PC-9 (cell line): ENCODE results near the gene TRAM2.

Source experiments
- CTCF ChIP-seq: fragments of 200-600 bp; sonication (generic); conservative IDR thresholded peaks from 2 replicates; pipeline ENCODE4 v1.6.1; 2017; ENCODE audit warnings: mixed run types, antibody characterized with exemption, mild to moderate bottlenecking, moderate library complexity
- EZH2 ChIP-seq: fragments of 200-600 bp; sonication (generic); IDR thresholded peaks from 2 replicates; pipeline ENCODE4 v1.8.0; 2017; ENCODE audit warnings: antibody characterized with exemption, low read depth

DNA sequence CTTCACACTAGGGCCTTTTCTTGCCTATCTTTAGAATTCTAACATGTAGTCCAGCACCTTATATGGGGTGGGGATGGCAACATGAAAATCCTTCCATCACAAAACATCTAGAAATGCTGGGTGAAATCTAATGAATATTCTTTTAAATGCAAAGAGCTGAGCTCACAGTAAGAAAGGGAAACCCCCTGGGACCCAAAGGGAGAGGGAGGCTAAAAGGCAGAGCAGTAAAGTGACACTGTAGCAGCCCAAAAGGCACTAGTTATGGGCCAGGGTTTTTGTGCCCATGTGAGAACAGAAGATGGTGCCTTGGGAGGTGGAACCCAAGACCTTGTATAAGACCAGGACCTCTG lies 66.7 kb downstream of the TRAM2 start:
- no peak for TF ChIP-seq EZH2
- TF ChIP-seq CTCF = no peak
